ENCODE results near the gene DAPP1.
"Not testable (repeated sequence)": the region's sequence is repeated elsewhere in the genome, so short reads cannot be mapped to it uniquely, and the experiment has no call there.

The DAPP1 gene, protein sequence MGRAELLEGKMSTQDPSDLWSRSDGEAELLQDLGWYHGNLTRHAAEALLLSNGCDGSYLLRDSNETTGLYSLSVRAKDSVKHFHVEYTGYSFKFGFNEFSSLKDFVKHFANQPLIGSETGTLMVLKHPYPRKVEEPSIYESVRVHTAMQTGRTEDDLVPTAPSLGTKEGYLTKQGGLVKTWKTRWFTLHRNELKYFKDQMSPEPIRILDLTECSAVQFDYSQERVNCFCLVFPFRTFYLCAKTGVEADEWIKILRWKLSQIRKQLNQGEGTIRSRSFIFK

DNA sequence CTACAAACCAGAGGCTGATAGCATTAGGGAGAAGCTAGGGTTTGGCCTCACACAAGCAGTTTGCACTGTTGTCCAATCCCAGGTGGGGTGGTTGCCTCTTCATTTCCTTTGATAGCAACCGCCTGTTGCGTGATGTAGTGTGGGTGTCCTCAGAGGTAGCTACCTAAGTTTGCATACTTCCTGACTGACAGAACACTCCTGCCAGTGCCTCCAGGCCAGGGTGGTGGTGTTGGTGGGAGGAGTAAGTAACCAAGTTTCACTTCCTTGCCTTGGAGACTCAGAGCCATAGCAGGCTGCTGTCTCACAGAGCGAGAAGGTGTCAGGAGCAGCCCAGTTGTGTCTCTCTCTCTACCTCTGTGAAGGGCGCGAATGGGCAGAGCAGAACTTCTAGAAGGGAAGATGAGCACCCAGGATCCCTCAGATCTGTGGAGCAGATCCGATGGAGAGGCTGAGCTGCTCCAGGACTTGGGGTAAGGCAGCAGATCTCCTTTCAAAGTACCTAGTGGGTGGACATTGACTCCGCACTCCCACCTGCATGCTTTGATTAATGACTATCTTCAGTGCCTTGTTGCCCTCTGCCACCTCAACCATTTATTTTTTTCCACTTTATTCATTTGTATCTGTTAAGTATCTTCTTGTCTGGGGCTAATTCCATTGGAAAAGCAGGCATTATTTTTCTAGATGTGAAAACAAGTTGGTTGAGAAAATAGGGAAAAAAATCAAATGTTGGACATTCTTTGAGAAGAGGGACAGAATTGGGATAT lies at the start of gene DAPP1:
DAPP1 (plus strand) TSS at position 283 of the 764 bp plus-strand sequence; CDS start at position 370, 87 bp downstream.
- TF ChIP-seq, protein P1, sequence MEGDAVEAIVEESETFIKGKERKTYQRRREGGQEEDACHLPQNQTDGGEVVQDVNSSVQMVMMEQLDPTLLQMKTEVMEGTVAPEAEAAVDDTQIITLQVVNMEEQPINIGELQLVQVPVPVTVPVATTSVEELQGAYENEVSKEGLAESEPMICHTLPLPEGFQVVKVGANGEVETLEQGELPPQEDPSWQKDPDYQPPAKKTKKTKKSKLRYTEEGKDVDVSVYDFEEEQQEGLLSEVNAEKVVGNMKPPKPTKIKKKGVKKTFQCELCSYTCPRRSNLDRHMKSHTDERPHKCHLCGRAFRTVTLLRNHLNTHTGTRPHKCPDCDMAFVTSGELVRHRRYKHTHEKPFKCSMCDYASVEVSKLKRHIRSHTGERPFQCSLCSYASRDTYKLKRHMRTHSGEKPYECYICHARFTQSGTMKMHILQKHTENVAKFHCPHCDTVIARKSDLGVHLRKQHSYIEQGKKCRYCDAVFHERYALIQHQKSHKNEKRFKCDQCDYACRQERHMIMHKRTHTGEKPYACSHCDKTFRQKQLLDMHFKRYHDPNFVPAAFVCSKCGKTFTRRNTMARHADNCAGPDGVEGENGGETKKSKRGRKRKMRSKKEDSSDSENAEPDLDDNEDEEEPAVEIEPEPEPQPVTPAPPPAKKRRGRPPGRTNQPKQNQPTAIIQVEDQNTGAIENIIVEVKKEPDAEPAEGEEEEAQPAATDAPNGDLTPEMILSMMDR (conservative IDR thresholded peaks at IDR 0.05): no peak
- no peak within 1 kb of the TSS for H3K27ac ChIP-seq

DNA sequence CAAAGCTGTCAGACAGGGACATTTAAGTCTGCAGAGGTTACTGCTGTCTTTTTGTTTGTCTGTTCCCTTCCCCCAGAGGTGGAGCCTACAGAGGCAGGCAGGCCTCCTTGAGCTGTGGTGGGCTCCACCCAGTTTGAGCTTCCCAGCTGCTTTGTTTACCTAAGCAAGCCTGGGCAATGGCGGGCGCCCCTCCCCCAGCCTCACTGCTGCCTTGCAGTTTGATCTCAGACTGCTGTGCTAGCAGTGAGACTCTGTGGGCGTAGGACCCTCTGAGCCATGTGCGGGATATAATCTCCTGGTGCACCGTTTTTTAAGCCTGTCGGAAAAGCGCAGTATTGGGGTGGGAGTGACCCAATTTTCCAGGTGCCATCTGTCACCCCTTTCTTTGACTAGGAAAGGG lies 45.8 kb upstream of the DAPP1 start:
- not testable (repeated sequence) for H3K27ac ChIP-seq

DNA sequence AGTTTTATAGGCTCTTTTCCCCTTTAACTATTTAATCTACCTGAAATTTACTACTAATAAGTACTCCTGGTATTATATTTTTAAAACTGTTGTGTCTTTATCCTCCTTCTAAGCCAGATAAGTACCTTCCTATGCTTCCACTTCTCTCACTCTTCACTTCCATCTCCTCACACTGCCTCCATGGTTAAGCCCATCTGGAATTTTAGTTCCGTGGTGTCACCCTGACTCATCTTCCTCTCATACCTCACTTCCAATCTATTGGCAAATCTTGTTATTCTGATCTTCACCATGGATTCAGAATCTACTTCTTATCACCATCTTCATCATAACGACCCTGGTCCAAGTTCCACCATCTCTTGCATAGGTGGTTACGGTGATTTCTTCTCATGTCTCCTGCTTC lies 32.7 kb upstream of the DAPP1 start:
- TF ChIP-seq, protein P1 (conservative IDR thresholded peaks at IDR 0.05): no peak

DNA sequence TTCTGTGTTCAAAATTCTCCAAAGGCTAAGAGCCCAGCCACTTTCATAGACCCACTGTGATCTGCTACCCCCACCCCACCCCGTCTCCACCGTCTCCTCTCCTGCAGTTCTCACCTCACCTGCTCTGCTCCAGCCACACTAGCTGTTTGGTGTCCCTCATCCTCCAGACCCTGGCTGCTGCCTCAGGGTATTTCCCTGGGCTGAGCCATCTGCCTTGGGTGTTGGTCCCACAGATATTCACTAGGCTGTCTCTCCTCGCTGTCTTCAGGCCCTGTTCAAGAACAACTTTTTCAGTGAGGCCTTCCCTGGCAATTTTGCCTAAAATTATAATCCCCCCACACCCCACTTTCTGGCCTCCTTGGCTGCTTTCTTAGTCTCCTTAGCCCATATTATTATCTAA lies 31.8 kb upstream of the DAPP1 start:
- no peak overlapping the region for H3K27ac ChIP-seq

More for the DNA sequence above, 32.7 kb upstream of the DAPP1 start:
- no peak overlapping the region for H3K27ac ChIP-seq

DNA sequence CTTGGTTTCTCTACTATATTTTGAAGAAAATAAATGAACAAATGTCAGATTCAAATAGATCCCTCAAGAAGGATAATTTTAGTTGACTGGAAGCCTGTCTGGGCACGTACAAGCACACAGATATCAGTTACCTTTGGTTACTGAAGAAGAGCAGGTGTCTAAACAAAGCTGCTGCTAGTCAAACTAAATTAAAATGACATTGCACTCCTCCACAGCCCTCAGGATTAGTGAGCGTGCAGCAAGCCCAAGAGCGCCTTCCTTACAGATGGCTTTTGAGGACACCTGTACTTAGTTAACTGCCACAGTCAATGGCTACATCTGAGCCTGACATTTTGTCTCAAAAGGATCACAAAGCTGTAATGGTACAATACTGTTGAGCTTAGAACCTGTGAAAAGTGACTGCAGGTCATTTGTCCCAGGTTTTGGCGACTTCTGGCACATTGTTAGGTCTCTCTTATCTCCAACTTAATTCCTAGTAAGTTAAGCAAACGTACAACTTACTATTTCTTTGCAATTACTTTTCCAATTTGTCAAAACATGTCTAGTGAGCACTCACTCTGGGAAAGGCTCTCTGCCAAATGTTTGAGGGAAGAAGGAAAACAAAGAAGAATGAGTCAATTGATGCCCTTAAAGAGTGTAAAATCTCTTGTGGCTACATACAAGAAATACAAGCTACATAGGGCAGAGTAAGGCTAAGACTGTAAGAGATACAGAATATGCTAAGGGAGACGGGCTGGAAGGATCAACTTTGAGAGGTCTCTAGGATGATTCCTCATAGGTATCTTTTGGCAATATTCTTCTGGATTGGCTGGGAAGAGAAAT lies 25.6 kb upstream of the DAPP1 start:
- TF ChIP-seq, protein P1 (conservative IDR thresholded peaks at IDR 0.05): no peak
- H3K27ac ChIP-seq: no peak overlapping the region

More for the DNA sequence above, 31.8 kb upstream of the DAPP1 start:
- TF ChIP-seq, protein P1 (conservative IDR thresholded peaks at IDR 0.05): no peak

DNA sequence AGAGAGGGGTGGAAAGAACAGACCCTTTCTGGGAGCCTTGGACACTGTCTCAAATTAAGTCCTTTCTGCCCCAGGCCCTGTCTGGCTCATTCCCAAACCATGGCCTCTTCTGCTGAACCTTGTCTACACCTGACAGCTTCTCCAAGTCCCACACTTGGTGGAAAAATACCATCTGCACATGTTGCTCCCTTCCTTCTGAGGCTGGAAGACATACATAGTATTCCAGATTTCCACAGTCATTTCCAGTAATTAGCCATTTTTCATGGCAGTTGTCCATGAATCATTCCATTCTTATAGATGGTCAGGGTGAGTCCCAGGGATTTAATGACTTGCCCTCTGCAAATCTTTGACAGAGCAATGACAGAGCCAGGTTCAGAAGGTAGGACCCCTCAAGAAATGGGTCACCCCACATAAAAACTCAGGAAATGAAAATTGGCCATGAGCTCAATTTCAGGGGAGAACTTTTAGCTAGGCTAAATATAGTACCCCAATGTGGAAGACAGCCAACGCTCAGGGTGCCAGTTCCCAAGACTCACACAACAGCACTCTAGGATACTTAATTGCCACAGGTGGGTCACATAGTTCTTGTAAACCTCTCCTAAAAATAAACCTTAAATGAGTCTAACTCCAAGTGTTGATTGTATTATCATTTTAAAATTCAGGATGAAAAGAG lies 16.2 kb upstream of the DAPP1 start:
- TF ChIP-seq, protein P1 (conservative IDR thresholded peaks at IDR 0.05): no peak
- no peak overlapping the region for H3K27ac ChIP-seq

DNA sequence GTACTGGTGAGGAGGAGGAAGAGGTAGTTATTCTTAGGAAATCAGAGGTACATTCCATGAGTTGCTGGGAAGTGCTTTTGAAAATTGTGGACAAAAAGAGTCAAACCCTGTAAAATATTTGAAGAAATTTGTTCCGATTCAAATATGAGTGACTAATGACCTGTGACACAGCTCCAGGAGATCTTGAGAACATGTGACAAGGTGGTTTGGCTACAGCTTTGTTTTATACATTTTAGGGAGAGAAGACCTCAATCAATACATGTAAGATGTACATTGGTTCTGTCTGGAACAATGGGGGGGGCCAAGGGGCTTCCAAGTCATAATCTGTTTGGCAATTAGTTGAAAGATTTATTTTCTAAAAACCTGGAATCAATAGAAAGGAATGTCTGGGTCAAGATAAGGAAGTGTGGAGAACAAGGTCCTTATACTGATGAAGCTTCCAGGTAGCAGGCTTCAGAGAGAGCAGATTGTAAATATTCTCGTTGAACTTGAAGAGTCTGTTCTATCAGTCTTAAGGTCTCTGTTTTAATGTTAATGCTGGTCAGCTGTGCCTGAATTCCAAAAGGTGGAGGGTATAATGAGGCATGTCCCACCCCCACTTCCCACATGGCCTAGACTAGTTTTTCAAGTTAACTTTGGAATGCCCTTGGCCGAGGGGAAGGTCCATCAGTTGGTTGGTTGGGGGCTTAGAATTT lies 15.5 kb upstream of the DAPP1 start:
- TF ChIP-seq, protein P1 (conservative IDR thresholded peaks at IDR 0.05): no peak
- H3K27ac ChIP-seq: no peak overlapping the region

Data from VCaP (cell line).